HG02642 (cell line): ENCODE results near the gene CHL1.

ENCODE experiments used
- ATAC-seq: cut with Tn5 transposase; IDR thresholded peaks from one replicate; pipeline ENCODE4 v1.9.1; 2021; ENCODE audit warnings: mild to moderate bottlenecking; ENCODE audit not compliant: unreplicated experiment, poor library complexity

The CHL1 gene

DNA sequence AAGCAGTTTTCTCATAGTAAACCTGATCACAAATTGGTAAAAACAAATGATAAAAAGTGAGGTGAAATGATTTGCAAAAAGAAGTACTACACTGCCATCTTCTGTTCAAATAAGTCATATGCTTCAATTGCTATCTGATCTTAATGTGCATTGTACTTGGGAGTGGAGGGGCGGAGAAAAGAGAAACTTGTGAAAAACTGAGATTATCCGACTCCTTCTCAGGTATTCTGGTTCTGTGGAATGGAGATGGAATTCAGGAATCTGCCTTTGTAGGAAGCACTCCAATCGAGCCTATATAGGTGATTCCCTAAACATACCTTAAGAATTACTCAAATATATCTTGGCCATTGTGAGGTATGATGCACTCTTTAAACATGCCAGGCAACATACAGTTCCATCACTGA lies 180.6 kb downstream of the CHL1 start:
- ATAC-seq: peak; percentile 56

- ATAC-seq: no peak
Observed at GRCh38 chr3:380801-381200, 184.2 kb downstream of the CHL1 start.

GRCh38 chr3:385151-385550 lies 188.6 kb downstream of the CHL1 start:
- ATAC-seq: no peak

GRCh38 chr3:394775-395174 lies 198.2 kb downstream of the CHL1 start:
- no peak for ATAC-seq

DNA sequence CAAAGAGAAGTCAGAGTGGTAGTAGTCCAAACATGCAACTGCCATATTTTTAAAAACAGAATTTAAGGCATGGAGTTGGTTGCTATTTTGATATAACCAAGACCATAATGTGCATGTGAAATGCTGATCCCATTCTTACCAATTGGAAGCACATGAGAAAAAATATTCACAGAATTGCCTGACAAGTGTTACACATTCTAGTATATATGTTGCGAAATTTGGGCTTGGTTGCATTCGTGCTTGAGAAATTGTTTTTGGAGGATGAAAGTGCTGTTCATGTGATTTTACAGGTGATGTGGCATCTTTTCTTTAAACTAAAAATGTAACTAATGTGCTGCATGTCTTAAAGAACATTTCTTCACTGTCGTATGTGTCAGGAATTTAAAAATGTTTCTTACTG lies 199.7 kb downstream of the CHL1 start:
- ATAC-seq: no peak

DNA sequence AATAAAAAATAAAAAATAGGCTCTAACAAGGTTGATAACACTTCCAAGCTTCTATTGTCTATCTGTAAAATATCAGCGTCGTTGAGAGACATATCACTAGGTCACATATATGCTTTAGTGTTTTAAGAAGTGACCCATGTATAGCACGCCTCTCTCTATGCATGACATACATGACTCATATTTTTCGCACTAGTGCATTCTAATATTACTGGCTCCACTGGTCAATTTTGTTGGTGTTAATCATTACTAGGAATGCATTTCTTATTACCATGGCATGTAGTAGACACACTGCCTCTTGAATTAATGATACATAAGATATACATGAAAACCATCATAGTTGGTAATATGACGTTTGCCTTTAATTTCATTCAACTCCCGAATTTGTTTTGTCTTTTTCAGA lies 203.1 kb downstream of the CHL1 start:
- no peak for ATAC-seq

DNA sequence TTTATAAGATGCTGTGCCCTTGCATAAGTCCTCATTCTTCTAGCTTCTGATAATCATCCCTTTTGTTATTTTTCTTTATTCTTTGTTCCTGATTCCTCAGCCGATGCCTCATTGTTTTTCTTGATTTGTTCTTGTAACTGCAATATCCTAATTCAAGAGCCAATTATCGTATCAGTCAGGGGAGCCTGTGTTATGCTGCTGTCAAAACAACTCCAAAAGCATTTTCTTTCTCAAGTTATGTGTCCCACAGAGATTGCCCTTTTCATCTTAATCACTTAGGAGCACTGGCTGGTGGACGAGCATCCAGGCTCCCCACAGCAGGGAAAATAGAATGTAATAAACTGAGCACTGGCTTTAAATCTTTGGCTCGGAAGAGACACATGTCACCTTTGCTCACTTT lies 207.3 kb downstream of the CHL1 start:
- no peak for ATAC-seq

GRCh38 chr3:409011-409410 lies 212.4 kb downstream of the CHL1 start:
- ATAC-seq: no peak

GRCh38 chr3:411226-411625 lies 214.7 kb downstream of the CHL1 start:
- ATAC-seq: no peak

DNA sequence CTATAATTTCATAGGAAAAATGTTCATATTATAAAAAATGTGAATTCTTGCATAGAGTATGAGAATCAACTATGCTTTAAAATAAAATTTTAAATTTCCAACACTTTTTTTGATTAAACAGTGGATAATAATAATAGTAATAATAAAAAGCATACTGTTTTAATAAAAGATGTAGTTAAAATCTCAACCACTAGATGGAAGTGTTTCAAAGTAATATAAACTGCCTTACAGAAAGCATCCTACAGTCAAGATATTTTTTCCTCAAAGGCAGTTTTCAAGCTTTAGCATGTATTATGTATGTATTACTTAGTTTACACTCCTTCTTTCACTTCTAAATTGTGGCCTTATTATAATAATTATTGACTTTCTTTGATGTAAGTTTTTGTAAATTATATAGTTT lies 217.5 kb downstream of the CHL1 start:
- ATAC-seq: no peak

GRCh38 chr3:418239-418929 lies 221.8 kb downstream of the CHL1 start:
- no peak for ATAC-seq

DNA sequence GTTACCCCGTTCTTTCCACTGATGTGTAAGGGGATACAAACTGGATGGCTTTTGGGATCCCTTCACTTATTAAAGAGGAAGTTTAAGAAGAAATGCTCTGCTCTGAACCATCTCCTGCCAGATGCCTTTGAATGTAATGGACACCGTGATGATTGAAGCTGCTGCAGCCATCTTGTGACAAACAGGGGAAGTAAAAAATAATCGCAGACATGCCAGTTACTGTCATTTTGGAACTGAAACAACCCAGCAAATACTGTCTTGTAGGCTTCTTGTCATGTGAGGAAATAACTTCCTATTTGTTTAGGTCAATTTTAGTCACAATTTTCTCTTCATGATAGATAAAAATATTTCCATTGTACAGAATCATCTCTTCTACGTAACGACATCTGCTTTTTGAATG lies 224.0 kb downstream of the CHL1 start:
- ATAC-seq: peak; percentile 67

DNA sequence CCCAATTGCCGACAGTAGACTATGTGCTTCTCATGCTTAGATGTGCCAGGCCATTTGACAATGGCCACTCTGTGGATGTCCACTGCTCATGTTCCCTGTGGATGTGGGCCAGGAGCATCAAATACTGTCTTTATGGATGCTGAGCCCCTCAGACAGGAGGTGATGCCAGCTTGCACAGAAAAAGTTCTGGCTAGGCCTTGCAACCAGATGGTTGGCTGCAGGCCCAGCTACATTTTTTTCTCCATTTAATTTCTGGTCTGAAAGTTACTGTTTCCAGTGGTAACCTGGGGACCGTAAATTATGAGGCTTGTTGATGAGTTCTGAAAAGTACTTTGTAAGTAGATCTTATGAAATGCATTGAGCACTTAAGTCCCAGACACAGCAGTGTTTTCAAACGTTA lies 228.5 kb downstream of the CHL1 start:
- ATAC-seq: no peak

DNA sequence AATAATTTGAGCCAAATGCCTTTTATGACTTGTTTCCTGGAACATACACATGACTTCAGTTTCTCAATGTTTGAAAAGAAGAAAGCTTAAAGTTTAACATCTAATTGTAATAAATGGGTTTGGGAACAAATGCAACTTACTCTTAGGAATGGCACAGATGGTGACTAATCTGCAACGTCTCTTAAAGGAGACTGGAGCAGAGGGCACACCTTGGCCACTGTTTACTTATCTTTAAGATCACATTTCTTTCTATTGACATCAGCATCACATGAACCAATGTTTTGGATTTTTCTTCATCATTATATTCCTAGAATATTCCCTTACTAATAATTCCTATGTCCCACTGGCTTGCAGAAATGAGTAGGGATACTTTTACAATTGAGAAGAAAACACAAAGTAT lies 229.5 kb downstream of the CHL1 start:
- no peak for ATAC-seq

GRCh38 chr3:427128-427527 lies 230.6 kb downstream of the CHL1 start:
- no peak for ATAC-seq

DNA sequence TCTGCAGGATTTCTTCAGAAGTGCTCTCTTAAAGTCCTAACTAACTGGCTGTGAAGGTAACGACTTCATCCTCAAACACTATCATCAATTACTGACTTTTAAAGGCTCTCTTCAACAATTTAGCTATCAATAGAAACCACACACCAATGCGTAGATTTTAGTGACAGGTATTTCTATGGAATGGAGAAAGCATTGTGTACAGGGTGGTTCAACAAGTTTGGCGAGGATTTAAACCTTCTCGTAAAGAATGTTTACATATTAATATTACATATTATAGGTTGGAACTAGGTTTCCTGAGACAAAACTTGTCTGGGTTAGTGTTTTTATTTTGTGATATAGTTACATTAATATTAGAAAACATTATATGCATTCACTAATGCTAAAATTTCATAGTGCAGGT lies 233.6 kb downstream of the CHL1 start:
- no peak for ATAC-seq

DNA sequence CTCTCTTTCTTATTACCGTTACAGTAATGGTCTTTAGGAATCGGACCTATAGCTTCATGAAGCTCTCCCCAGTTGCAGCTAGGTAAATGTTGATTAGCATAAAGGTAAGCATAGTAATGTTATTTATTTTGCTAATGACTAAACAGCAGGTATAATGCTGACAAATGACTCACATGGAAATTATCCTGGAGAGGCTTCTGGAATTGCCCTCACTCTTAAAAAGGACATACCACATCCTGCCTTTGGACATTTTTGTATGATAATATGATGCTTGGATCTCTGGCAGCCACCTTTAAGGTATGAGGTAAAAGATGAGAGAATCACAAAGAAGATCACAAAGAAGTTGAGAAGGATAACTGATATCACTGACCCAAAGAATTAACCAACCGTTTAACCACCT lies 238.6 kb downstream of the CHL1 start:
- ATAC-seq: no peak

- ATAC-seq: no peak
Observed at GRCh38 chr3:436053-436452, 239.5 kb downstream of the CHL1 start.

- no peak for ATAC-seq
Observed at GRCh38 chr3:440826-441225, 244.3 kb downstream of the CHL1 start.

GRCh38 chr3:445960-446359 lies 249.4 kb downstream of the CHL1 start:
- ATAC-seq: no peak

DNA sequence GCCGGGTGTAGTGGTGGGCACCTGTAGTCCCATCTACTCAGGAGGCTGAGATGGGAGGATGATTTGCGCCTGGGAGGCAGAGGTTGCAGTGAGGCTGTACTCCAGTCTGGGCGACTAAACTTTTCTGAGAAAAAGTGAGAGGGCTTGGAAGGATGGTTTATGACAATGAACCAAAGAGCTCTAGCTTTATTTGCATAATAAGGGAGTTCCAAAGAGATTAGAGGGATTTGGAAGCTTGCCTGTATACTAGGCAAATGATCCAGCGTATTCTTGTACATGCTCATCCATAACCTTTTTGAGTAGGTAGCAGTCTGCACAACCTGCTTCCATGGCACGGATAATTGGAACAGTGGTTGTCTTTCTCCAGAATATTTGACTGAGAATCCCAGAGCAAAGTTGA lies 251.1 kb downstream of the CHL1 start:
- ATAC-seq: no peak

GRCh38 chr3:449711-450110 lies 253.1 kb downstream of the CHL1 start:
- no peak for ATAC-seq

DNA sequence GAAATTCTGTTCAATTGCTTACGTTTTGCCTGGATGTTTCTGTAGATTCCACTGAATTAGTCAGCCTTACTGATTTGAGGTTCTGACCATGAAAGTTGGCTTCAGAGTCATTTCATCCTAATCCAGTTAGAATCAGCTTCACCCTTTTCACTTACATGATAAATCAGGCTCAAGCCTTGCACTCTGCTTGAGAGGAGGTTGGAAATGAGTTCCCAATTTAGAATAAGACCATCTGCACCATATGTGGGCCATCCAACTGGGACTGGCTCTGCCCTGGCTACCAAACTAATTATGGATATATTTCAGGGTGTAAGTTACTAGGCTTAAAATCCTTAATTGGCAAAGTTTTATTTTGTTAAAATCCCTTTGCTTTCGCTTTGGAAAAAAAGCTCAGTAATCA lies 255.7 kb downstream of the CHL1 start:
- ATAC-seq: no peak
